HG02571 (cell line): ENCODE data around the gene CERKL.

ENCODE experiments used
- ATAC-seq: cut with Tn5 transposase; IDR thresholded peaks from one replicate; pipeline ENCODE4 v1.9.1; 2021; ENCODE audit warnings: mild to moderate bottlenecking, moderate library complexity; ENCODE audit not compliant: unreplicated experiment

CERKL gene

GRCh38 chr2:181578829-181579228, 78.1 kb downstream of the CERKL start:
- no peak for ATAC-seq

GRCh38 chr2:181576431-181576830, 80.5 kb downstream of the CERKL start:
- no peak for ATAC-seq

GRCh38 chr2:181575650-181576025, 81.3 kb downstream of the CERKL start:
- no peak for ATAC-seq

GRCh38 chr2:181575024-181575649, 81.8 kb downstream of the CERKL start:
- no peak for ATAC-seq

GRCh38 chr2:181574321-181574720, 82.6 kb downstream of the CERKL start:
- no peak for ATAC-seq

GRCh38 chr2:181573140-181573736, 83.7 kb downstream of the CERKL start:
- no peak for ATAC-seq

GRCh38 chr2:181570833-181571661, 85.9 kb downstream of the CERKL start:
- ATAC-seq, result no peak

- ATAC-seq, result no peak
Measured at GRCh38 chr2:181570059-181570458, 86.8 kb downstream of the CERKL start.

- ATAC-seq, result no peak
Measured at GRCh38 chr2:181566334-181567032, 90.4 kb downstream of the CERKL start.

GRCh38 chr2:181563101-181563692, 93.7 kb downstream of the CERKL start:
- no peak for ATAC-seq

GRCh38 chr2:181558371-181558770, 98.5 kb downstream of the CERKL start:
- no peak for ATAC-seq

- no peak for ATAC-seq
Measured at GRCh38 chr2:181554061-181554830, 102.7 kb downstream of the CERKL start.

- ATAC-seq, result no peak
Measured at GRCh38 chr2:181553244-181553643, 103.7 kb downstream of the CERKL start.

- no peak for ATAC-seq
Measured at GRCh38 chr2:181552808-181553207, 104.1 kb downstream of the CERKL start.

- ATAC-seq, result no peak
Measured at GRCh38 chr2:181546086-181546485, 110.8 kb downstream of the CERKL start.

- no peak for ATAC-seq
Measured at GRCh38 chr2:181542170-181542569, 114.7 kb downstream of the CERKL start.

- no peak for ATAC-seq
Measured at GRCh38 chr2:181540421-181540820, 116.5 kb downstream of the CERKL start.

- ATAC-seq, result no peak
Measured at GRCh38 chr2:181536730-181537129, 120.2 kb downstream of the CERKL start.

- ATAC-seq, result no peak
Measured at GRCh38 chr2:181528441-181528840, 128.5 kb downstream of the CERKL start.

- ATAC-seq, result no peak
Measured at GRCh38 chr2:181527058-181527457, 129.8 kb downstream of the CERKL start.
